CD4-positive, CD25-positive, alpha-beta regulatory T cell (primary cell): Measurements from ENCODE around the gene TWNK. TPM values are rescaled to one million over a fixed set of nuclear protein-coding genes. Genes with fewer than 3 reads are reported as not detected.

ENCODE experiments used
- ATAC-seq, 2 donors: fragments of 150-1000 bp; cut with Tn5 transposase; one replicate each; pipeline ENCODE4 v1.10.0; 2021; ENCODE audit warnings: low read depth in 2 of 2, moderate number of reproducible peaks in 2 of 2, moderate library complexity in 1 of 2
- DNase-seq, 3 donors: peaks; one replicate each; pipeline versions ENCODE4 v3.0.0 to v3.0.0-alpha.2; 2012 to 2022; ENCODE audit warnings: mixed read lengths in 1 of 3
- H3K27ac ChIP-seq: one replicate; pipeline ENCODE4 v1.7.0; 2013; ENCODE audit warnings: mild to moderate bottlenecking, low read length; ENCODE audit not compliant: insufficient read depth, poor library complexity, severe bottlenecking
- H3K27me3 ChIP-seq: one replicate; pipeline ENCODE4 v1.7.0; 2013; ENCODE audit warnings: low read length; ENCODE audit not compliant: control insufficient read depth, insufficient read depth
- H3K36me3 ChIP-seq: one replicate; pipeline ENCODE4 v1.7.0; 2013; ENCODE audit warnings: mild to moderate bottlenecking, low read length, moderate library complexity; ENCODE audit not compliant: control insufficient read depth, insufficient read depth
- H3K4me1 ChIP-seq: 2 replicates; pipeline ENCODE4 v1.7.0; 2013; ENCODE audit warnings: mild to moderate bottlenecking, low read length; ENCODE audit not compliant: insufficient read depth, control insufficient read depth, poor library complexity, severe bottlenecking
- H3K4me3 ChIP-seq: one replicate; pipeline ENCODE4 v1.7.0; 2013; ENCODE audit warnings: low read depth, mild to moderate bottlenecking, low read length, moderate library complexity
- H3K9me3 ChIP-seq, 2 experiments: 1 replicate in 1 of 2; 2 replicates in 1 of 2; pipeline ENCODE4 v1.7.0; 2013; ENCODE audit warnings: low read length in 2 of 2, mild to moderate bottlenecking in 1 of 2, moderate library complexity in 1 of 2; ENCODE audit not compliant: control insufficient read depth in 2 of 2
- H3K27ac Mint-ChIP-seq, 3 donors: one replicate each; pipeline ENCODE4 v1.8.0; 2020 to 2022; ENCODE audit warnings: mild to moderate bottlenecking in 3 of 3, mixed read lengths in 3 of 3, moderate library complexity in 2 of 3
- H3K27me3 Mint-ChIP-seq: one replicate; pipeline ENCODE4 v1.8.0; 2022; ENCODE audit warnings: mild to moderate bottlenecking, mixed read lengths
- H3K36me3 Mint-ChIP-seq: one replicate; pipeline ENCODE4 v1.8.0; 2020; ENCODE audit warnings: mixed read lengths
- H3K4me1 Mint-ChIP-seq, 4 donors: one replicate each; pipeline ENCODE4 v1.8.0; 2020 to 2022; ENCODE audit warnings: mixed read lengths in 4 of 4, mild to moderate bottlenecking in 1 of 4
- H3K4me3 Mint-ChIP-seq, 4 donors: one replicate each; pipeline ENCODE4 v1.8.0; 2020 to 2022; ENCODE audit warnings: mild to moderate bottlenecking in 4 of 4, mixed read lengths in 4 of 4, moderate library complexity in 3 of 4
- H3K9me3 Mint-ChIP-seq, 7 donors: one replicate each; pipeline ENCODE4 v1.8.0; 2020 to 2022; ENCODE audit warnings: mixed read lengths in 7 of 7, mild to moderate bottlenecking in 3 of 7, moderate library complexity in 2 of 7
- polyA plus RNA-seq, 4 donors: library from polyadenylated mRNA; unstranded; fragments of 300-500 nt; fragmentation: Illumina TruSeq; gene quantifications; one replicate each; pipeline ENCODE4 v1.2.3, GENCODE V29; 2021
- total RNA-seq: library from RNA; stranded (reverse); gene quantifications from one replicate; pipeline ENCODE4 v1.2.3, GENCODE V29; 2022

TWNK gene
- total and polyA plus RNA-seq, 5 donors from 2014 or later, result 3.4 to 12.8 (median 5.6) TPM

DNA sequence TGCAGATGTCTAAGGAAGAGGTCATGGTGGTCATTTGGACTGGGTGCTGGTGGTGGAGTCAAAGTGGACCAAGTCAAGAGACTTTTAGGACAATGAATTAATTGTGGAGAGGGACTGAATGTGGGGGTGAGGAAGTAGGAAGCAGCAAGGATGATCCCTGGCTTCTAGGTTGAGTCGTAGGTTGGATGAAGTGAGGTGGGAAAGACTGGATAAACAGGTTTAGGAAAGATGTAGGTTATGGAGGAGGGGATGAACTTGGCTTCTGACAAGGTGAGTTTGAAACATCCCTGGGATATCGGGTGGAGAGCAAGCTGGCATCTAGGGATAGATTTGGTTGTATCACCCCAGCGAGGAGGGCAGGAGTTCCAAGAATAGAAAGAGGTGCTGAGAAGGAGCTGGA, 10.4 kb upstream of the TWNK start:
- H3K4me3 ChIP-seq, result no peak overlapping the region
- Mint-ChIP-seq H3K4me1 (no peaks in the 10 kb centered on the region), H3K4me3 (no peak overlapping the region), H3K9me3 (no peaks in the 10 kb centered on the region), H3K36me3 (peaks cover 19% of the 10 kb centered on the region), H3K27me3 (peaks cover 4% of the 10 kb centered on the region), H3K27ac (peak overlapping the region in 1 of 3 donors; percentile 27)
- peaks cover 14% of the 10 kb centered on the region for H3K36me3 ChIP-seq
- H3K9me3 ChIP-seq, result no peaks in the 10 kb centered on the region
- H3K27ac ChIP-seq, result no peak overlapping the region
- ATAC-seq (no peak), DNase-seq (no peak)
- H3K4me1 ChIP-seq, result no peaks in the 10 kb centered on the region
- no peaks in the 10 kb centered on the region for H3K27me3 ChIP-seq

DNA sequence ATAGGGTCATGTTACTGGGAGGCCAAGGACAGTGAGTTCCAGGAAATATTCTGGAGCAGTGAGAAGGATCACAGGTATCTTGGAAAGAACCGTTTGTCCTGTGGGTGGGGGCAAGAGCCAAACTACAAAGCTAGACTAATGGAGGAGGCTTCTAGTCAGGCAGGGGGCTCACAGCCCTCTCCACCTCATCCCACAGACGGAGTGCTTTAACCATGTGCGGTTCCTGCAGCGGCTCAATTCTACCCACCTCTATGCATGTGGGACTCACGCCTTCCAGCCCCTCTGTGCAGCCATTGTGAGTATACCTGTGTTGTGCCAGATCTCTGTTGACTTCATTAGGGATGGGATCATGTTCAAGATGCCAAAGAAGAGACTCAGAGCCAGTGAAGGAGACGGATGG, 9.9 kb upstream of the TWNK start:
- H3K27ac ChIP-seq, result no peak overlapping the region
- H3K9me3 ChIP-seq, result no peaks in the 10 kb centered on the region
- H3K4me1 Mint-ChIP-seq, result no peaks in the 10 kb centered on the region
- no peak for ATAC-seq
- H3K27me3 ChIP-seq, result no peaks in the 10 kb centered on the region
- peaks cover 14% of the 10 kb centered on the region for H3K36me3 ChIP-seq
- H3K27me3 Mint-ChIP-seq, result peaks cover 4% of the 10 kb centered on the region
- no peaks in the 10 kb centered on the region for H3K4me1 ChIP-seq
- no peak overlapping the region for H3K4me3 ChIP-seq
- no peak overlapping the region for H3K4me3 Mint-ChIP-seq
- H3K36me3 Mint-ChIP-seq, result peaks cover 24% of the 10 kb centered on the region
- no peaks in the 10 kb centered on the region for H3K9me3 Mint-ChIP-seq
- no peak for DNase-seq
- no peak overlapping the region for H3K27ac Mint-ChIP-seq

DNA sequence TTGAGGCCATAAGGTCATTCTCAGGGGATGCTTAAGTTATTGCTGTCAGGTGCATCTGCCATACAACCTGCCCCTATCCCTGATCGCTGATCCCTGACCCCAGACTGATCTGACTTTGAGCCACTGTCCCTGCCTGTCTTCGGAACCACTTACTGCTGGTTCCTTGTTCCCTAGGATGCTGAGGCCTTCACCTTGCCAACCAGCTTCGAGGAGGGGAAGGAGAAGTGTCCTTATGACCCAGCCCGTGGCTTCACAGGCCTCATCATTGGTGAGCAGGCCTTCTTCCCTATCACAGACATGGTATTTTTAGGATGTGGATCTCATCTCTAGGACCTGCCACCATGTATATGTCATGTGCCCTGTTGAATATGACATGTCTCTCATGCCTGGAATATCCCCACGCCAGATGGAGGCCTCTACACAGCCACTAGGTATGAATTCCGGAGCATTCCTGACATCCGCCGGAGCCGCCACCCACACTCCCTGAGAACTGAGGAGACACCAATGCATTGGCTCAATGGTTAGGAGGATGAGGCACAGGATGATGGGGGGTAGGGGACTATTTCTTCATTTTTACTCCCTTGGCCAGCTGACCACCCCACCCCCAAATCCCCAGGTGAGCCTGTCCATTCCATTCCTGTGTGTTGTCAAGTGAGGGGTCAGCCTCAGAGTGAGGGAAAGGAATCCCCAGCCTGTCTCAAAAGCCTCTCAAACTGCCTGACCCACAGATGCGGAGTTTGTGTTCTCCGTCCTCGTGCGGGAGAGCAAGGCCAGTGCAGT, 9.0 kb upstream of the TWNK start:
- ATAC-seq (no peak), DNase-seq (no peak)
- Mint-ChIP-seq H3K4me1 (peaks cover 0 to 4% (median 1%) of the 10 kb centered on the region in 4 donors), H3K27me3 (peaks cover 3% of the 10 kb centered on the region), H3K27ac (no peak overlapping the region), H3K36me3 (peaks cover 30% of the 10 kb centered on the region), H3K9me3 (no peaks in the 10 kb centered on the region), H3K4me3 (no peak overlapping the region)
- Histone ChIP-seq H3K36me3 (peaks cover 20% of the 10 kb centered on the region), H3K27me3 (no peaks in the 10 kb centered on the region), H3K4me1 (no peaks in the 10 kb centered on the region), H3K27ac (no peak overlapping the region), H3K9me3 (no peaks in the 10 kb centered on the region), H3K4me3 (no peak overlapping the region)

DNA sequence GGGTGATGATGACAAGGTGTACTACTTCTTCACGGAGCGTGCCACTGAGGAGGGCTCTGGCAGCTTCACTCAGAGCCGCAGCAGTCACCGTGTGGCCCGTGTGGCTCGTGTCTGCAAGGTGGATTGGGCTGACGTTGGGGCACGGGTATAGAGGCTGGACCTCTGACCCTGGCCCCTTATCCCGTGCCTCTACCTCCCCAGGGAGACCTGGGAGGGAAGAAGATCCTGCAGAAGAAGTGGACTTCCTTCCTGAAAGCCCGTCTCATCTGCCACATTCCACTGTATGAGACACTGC, 8.5 kb upstream of the TWNK start:
- no peak for DNase-seq
- no peak overlapping the region for H3K27ac Mint-ChIP-seq
- peaks cover 0 to 4% (median 1%) of the 10 kb centered on the region in 4 donors for H3K4me1 Mint-ChIP-seq
- H3K27ac ChIP-seq, result no peak overlapping the region
- H3K36me3 ChIP-seq, result peaks cover 21% of the 10 kb centered on the region
- no peak for ATAC-seq
- H3K4me3 Mint-ChIP-seq, result no peak overlapping the region
- peaks cover 30% of the 10 kb centered on the region for H3K36me3 Mint-ChIP-seq
- H3K4me3 ChIP-seq, result no peak overlapping the region
- H3K9me3 Mint-ChIP-seq, result no peaks in the 10 kb centered on the region
- H3K4me1 ChIP-seq, result no peaks in the 10 kb centered on the region
- H3K9me3 ChIP-seq, result no peaks in the 10 kb centered on the region
- H3K27me3 ChIP-seq, result no peaks in the 10 kb centered on the region
- H3K27me3 Mint-ChIP-seq, result no peaks in the 10 kb centered on the region

DNA sequence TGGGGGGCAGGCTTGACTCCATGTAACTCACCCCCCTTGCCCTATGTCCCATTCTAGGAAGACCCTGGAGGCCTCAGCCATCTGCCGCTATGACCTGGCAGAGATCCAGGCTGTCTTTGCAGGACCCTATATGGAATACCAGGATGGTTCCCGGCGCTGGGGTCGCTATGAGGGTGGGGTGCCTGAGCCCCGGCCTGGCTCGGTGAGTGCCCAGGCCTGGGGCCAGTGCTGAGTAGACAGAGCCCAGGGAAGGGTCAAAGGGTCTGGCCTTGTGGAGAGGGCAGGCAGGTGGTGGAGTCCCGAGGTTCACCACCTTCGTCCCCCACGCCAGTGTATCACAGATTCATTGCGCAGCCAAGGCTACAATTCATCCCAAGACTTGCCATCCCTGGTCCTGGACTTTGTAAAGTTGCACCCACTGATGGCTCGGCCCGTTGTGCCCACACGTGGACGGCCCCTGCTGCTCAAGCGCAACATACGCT, 7.5 kb upstream of the TWNK start:
- Mint-ChIP-seq H3K27ac (no peak overlapping the region), H3K4me1 (peaks cover 0 to 12% (median 4%) of the 10 kb centered on the region in 4 donors), H3K4me3 (no peak overlapping the region), H3K27me3 (no peaks in the 10 kb centered on the region), H3K9me3 (no peaks in the 10 kb centered on the region), H3K36me3 (peaks cover 30% of the 10 kb centered on the region)
- Histone ChIP-seq H3K9me3 (no peaks in the 10 kb centered on the region), H3K27ac (no peak overlapping the region), H3K27me3 (no peaks in the 10 kb centered on the region), H3K4me3 (no peak overlapping the region), H3K4me1 (no peaks in the 10 kb centered on the region), H3K36me3 (peaks cover 21% of the 10 kb centered on the region)
- ATAC-seq, result no peak
- no peak for DNase-seq

DNA sequence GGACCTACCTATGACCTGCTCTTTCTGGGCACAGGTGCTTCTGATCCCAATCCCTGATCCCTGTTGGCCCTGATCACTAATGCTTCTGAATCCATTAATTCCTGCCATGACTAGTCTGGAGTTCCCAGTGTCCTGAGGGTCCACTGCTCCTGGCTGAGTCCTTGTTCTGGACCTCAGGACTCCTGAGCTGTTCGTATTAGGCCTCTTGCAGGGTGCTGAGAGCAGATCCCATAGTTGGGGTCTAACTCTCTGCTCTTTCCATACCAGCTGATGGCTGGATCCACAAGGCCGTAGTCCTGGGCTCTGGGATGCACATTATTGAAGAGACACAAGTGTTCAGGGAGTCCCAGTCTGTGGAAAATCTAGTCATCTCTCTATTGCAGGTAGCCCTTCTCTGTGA, 7.0 kb upstream of the TWNK start:
- no peaks in the 10 kb centered on the region for H3K27me3 Mint-ChIP-seq
- no peaks in the 10 kb centered on the region for H3K9me3 Mint-ChIP-seq
- Histone ChIP-seq H3K36me3 (peaks cover 21% of the 10 kb centered on the region), H3K9me3 (no peaks in the 10 kb centered on the region), H3K27me3 (no peaks in the 10 kb centered on the region), H3K4me3 (no peak overlapping the region), H3K27ac (no peak overlapping the region), H3K4me1 (no peaks in the 10 kb centered on the region)
- no peak overlapping the region for H3K27ac Mint-ChIP-seq
- peaks cover 0 to 16% (median 7%) of the 10 kb centered on the region in 4 donors for H3K4me1 Mint-ChIP-seq
- DNase-seq (no peak), ATAC-seq (no peak)
- no peak overlapping the region for H3K4me3 Mint-ChIP-seq
- peaks cover 30% of the 10 kb centered on the region for H3K36me3 Mint-ChIP-seq

DNA sequence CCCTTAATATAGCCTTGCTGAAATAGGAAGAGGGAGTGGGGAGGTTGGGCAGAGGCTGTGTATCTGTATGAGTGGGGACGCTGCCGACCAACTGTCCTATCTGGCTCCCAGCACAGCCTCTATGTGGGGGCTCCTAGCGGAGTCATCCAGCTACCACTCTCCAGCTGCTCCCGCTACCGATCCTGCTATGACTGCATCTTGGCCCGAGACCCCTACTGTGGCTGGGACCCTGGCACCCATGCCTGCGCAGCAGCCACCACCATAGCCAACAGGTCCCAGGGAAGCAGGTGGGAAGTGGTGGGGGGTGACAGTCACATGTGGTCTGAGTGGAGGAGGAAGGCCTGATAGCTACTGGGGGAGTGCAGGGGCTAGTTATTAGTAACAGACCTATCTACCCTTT, 6.6 kb upstream of the TWNK start:
- ATAC-seq, result no peak
- DNase-seq, result no peak
- Histone ChIP-seq H3K27me3 (no peaks in the 10 kb centered on the region), H3K9me3 (no peaks in the 10 kb centered on the region), H3K4me3 (no peak overlapping the region), H3K36me3 (peaks cover 21% of the 10 kb centered on the region), H3K27ac (no peak overlapping the region), H3K4me1 (no peaks in the 10 kb centered on the region)
- Mint-ChIP-seq H3K4me3 (no peak overlapping the region), H3K4me1 (peaks cover 0 to 20% (median 10%) of the 10 kb centered on the region in 4 donors), H3K9me3 (no peaks in the 10 kb centered on the region), H3K36me3 (peaks cover 30% of the 10 kb centered on the region), H3K27ac (peak overlapping the region in 1 of 3 donors; percentile 73), H3K27me3 (no peaks in the 10 kb centered on the region)

DNA sequence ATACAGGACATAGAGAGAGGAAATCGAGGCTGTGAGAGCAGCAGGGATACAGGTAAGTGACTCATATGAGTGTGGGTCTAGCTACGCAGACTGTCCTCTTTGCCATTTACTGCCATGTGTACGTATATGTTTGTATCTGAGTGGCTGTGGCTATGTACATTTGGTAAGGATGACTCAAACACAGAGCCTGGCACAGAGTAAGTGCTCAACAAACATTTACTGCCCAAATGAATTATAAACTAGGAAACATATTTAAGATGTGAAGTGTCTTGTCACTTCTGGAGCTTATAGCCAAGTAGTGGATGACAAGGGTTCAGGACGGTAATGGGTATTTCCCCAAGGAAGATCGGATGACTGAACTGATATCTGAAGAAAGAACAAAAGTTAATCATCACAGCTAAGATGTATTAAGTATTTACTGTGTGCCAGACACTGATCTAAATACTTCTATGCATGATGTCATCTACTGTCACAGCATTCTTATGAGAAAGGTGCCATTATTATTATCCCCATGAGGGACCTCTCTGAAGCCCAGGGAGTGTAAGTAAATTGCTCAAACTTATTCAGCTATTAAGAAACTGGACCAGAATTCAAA, 6.1 kb upstream of the TWNK start:
- H3K4me1 ChIP-seq, result peaks cover 1% of the 10 kb centered on the region
- Mint-ChIP-seq H3K9me3 (no peaks in the 10 kb centered on the region), H3K27me3 (no peaks in the 10 kb centered on the region), H3K4me1 (peaks cover 0 to 25% (median 13%) of the 10 kb centered on the region in 4 donors), H3K4me3 (no peak overlapping the region), H3K36me3 (peaks cover 30% of the 10 kb centered on the region), H3K27ac (no peak overlapping the region)
- H3K27ac ChIP-seq, result no peak overlapping the region
- H3K36me3 ChIP-seq, result peaks cover 21% of the 10 kb centered on the region
- no peak for DNase-seq
- H3K27me3 ChIP-seq, result no peaks in the 10 kb centered on the region
- ATAC-seq, result no peak
- no peak overlapping the region for H3K4me3 ChIP-seq
- H3K9me3 ChIP-seq, result no peaks in the 10 kb centered on the region
